CD1c-positive myeloid dendritic cell (primary cell): ENCODE data around the gene KRT222.

ENCODE experiments used
- DNase-seq: peaks from one replicate; pipeline ENCODE4 v3.0.0-alpha.2; 2016; ENCODE audit errors: extremely low spot score

The KRT222 gene

GRCh38 chr17:40664582-40665333 lies at the start of gene KRT222:
Gene KRT222 (minus strand): TSS chr17:40665177. CDS start chr17:40665099, 78 bp downstream.
- no peak for DNase-seq

GRCh38 chr17:40714473-40714872 lies 49.5 kb upstream of the KRT222 start:
- DNase-seq, result no peak

- DNase-seq, result peak; percentile 1
These were observed 42.8 kb upstream of the KRT222 start for GRCh38 chr17:40707745-40708144.

DNA sequence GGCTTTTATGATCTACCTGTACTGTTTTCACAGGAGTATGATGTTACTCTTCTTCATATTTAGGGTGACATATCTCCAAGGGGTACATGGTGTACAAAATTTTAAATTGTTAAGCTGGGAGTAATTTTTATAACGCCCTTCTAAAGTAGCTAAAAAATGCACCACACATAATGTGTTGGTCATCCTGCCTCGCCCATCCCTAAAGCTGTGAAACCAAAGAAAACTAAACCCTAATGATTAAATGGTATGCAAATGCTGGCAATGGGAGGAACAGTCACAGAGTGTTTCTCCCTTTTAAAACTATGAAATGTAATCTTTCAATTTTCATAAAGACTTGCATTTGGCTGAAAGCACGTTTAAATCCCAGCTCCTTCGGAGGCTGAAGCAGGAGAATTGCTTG lies 40.6 kb upstream of the KRT222 start:
- DNase-seq, result no peak

DNA sequence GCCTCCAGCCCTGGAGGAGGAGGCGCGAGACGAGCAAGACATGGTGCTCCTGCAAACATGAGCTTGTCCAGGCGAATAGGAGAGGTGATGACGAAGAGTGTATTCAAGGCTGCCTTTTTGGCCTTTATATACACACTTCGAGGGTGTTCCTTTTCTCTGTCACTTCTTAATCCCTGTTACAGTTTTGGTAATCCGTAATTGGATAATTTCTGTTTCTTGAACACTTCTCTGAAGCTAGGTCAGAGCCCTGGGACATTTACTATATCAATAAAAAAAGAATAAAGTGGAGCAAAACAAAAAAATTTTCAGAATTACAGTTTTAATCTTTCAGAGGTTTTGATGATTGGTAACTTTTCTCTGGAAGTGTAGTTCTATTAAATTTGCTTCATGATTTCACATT lies 38.7 kb upstream of the KRT222 start, which contains the start of gene KRT24:
TSS of gene KRT24 (minus strand) at position 101 of the 400 bp plus-strand sequence. CDS start at position 42, 59 bp downstream.
- no peak for DNase-seq

GRCh38 chr17:40702271-40702670 lies 37.3 kb upstream of the KRT222 start:
- no peak for DNase-seq

- no peak for DNase-seq
These were observed 34.9 kb upstream of the KRT222 start for GRCh38 chr17:40699853-40700252.

DNA sequence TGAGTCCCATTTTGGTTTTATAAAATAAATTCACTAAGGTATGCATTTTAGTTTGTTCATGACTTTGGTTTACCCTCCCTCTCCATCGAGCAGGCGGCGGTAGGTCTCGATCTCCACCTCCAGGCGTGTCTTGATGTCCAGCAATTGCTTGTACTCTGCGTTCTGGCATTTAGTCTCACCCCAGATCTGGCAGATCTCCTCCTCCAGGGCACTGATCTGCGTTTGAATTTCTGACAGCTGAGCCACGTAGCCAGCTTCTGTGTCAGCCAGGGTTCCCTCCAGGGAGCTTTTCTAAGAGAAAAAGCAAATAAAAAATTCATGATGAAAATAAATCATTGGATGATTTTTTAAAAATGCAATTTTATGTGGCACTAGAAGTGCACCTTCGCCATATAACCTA lies 34.4 kb upstream of the KRT222 start:
- DNase-seq, result no peak

- DNase-seq, result no peak
These were observed 32.3 kb upstream of the KRT222 start for GRCh38 chr17:40697297-40697696.

GRCh38 chr17:40696651-40697072 lies 31.7 kb upstream of the KRT222 start:
- DNase-seq, result no peak

DNA sequence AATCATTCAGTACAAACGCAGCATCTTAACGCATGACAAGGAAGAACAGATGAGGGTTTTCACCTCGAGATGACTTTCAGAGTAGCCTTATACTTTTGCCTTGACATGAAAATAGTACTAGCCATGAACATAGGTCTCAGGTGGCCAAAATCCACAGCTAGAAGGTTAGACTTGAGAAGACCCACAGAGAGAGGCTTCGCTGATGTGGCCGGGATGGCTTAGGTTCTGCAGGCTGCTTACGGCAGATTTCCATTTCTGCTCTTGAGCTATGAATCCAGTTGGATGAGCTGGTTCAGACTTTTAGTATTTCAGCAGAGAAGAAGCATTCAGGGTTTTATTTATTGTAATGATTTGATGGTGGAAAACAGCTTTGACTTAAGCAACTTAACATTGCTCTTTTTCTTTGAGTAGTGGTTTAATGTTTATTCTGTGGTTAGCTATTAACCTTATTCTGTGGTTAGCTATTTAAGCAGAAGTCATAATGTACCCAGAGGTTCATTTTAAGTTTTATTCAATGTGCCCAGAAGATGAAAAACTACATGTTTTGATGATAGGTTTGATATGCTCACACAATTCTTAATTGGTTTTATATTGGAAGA lies 31.0 kb upstream of the KRT222 start:
- no peak for DNase-seq

DNA sequence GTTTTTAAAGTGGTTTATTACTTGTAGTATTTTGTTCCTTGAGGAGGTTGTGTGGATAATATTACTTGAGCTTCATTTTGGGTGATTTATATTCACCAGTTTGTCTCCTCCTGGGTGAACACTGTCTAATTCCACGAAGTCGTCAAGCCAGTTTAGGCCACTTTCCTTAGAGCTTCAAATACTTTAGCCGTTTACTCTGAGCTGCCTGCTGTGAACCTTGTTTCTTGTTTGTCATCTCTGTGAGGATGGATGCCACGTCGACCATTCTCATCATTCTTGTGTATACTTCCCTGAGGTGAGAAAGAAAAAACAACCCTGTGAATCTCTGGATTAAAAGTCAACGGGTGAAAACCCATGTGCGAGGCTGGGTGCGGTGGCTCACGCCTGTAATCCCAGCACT lies 29.6 kb upstream of the KRT222 start:
- DNase-seq, result no peak

GRCh38 chr17:40687106-40687505 lies 22.1 kb upstream of the KRT222 start:
- no peak for DNase-seq

- no peak for DNase-seq
These were observed 21.2 kb upstream of the KRT222 start for GRCh38 chr17:40686192-40686591.

- DNase-seq, result no peak
These were observed 16.0 kb upstream of the KRT222 start for GRCh38 chr17:40680998-40681397.

DNA sequence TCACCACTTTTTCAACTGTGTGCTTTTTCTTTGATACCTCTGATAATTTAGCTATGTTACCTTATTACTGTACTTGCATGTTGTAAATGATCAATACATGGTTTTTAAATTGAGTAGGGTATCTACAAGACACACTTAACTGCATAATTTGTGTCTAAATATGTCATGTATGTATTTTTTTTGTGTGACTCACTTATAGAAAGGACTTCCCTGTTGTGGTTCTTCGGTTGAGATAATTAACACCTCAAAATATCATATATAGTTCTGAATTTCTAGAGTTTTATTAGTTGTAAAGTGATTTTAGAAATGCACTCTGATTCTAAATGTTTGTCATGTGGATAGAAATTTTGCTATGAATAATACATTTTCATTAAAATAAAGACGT lies 14.5 kb upstream of the KRT222 start:
- no peak for DNase-seq

- DNase-seq, result no peak
These were observed 14.0 kb upstream of the KRT222 start for GRCh38 chr17:40678902-40679522.

DNA sequence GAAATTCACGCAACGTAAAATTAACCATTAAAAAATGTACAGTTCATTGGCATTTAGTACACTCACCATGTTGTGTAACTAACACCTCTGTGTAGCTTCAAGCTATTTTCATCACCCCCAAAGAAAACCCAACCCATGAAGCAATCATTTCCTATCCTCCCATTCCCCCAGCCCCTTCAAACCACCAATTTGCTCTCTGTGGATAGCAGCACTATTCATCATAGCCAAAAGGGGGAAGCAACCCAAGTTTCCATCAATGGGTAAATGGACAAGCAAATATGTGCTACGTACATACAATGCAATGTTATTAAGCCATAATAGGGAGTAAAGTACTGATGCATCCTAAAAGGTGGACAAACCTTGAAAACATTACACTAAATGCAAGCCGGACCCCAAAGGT lies 10.9 kb upstream of the KRT222 start:
- DNase-seq, result no peak

DNA sequence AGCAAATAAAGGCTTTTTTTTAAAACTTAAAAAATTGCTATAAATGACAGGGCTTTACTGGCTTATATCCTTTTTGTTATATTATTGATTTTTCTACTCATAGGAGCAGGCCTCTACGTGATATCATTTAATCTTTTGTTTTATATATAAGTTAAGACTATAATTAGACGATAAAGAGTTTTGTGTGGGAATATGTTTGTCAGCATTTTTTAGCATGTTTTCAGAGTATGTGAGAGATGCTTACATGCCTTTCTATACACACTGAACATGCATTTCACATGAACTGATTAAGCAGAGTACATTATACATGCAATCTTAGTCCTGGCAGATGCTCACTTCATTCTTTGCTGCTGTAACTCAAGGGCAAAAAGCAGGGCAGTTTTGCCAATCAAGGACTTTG lies 7.7 kb upstream of the KRT222 start:
- DNase-seq, result no peak

DNA sequence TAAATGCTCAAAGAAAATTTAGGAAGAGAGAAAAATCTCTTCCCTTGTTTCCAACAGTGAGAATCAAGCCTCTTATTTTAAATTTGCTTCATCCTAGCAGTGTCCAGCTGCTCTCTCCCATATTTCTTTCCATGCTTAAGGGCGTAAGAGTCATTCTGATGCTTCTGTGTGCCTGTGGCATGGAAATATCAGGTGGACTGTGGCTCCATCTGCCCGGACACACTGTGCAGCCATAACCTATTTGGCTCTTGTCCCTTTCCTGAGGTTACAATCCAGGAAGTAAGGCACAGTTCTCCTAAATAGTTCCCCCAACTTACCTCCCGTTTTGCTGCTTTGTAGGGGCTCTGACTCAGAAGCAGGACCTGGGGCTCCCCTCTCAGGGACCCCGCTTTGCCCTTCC lies 6.3 kb upstream of the KRT222 start:
- DNase-seq, result no peak

- DNase-seq, result no peak
These were observed 1.4 kb upstream of the KRT222 start for GRCh38 chr17:40666331-40666730.

GRCh38 chr17:40663252-40663651 lies 1.7 kb downstream of the KRT222 start:
- no peak for DNase-seq

GRCh38 chr17:40659911-40660310 lies 5.1 kb downstream of the KRT222 start:
- no peak for DNase-seq
